Measurements from ENCODE around the gene KCNJ4. TPM values are rescaled to one million over a fixed set of nuclear protein-coding genes. Genes with fewer than 3 reads are reported as not detected.

KCNJ4 gene
- total and polyA plus RNA-seq, 10 of the 15 experiments (the other 5 are each of a cell fraction or from before 2014, with no cell fraction given) = not detected

DNA sequence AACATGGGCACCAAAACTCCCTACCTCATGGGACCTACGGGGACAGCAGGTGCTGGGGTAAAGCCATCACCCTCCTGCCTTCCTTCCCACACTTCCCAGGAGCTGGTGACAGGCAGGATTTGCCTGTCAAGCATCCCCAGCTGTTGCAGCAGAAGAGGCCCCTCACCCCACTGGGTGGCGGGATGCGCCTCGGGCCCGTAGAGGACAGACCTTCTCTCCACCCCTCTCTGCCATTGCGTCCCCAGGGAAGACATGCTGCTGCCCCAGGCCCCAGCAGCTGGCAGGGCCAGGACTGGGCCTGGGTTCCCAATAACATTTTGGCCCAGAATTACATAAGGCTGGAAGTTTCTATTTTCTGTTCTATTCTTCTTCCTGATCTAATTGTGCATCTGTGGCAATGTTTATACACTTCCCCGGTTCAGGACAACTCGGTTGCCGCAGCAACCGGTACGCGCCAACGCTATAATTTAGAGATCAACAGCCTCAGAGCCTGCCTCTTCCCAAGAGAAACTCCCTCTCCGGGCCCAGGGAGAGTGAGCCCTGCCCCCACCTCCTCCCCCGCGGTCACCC, 25.4 kb downstream of the KCNJ4 start:
- Histone ChIP-seq H2AFZ (ENCODE audit: control insufficient read depth, low read depth, low read length) (no peak overlapping the region), H3K9ac (ENCODE audit: control insufficient read depth, insufficient read depth, low read length) (no peak overlapping the region), H3K4me1 (ENCODE audit: control insufficient read depth, insufficient read depth, low read length) (no peaks in the 10 kb centered on the region), H3K4me2 (ENCODE audit: control insufficient read depth, insufficient read depth) (no peak overlapping the region), H3K36me3 (ENCODE audit: control insufficient read depth in 2 of 2, insufficient read depth in 2 of 2, low read length in 1 of 2) (no peaks in the 10 kb centered on the region), H3K79me2 (ENCODE audit: control insufficient read depth, insufficient read depth, low read length) (no peaks in the 10 kb centered on the region), H3K9me3 (replicated peaks; ENCODE audit: control insufficient read depth, insufficient read depth, low read length) (no peaks in the 10 kb centered on the region), H4K20me1 (ENCODE audit: control insufficient read depth, insufficient read depth) (no peaks in the 10 kb centered on the region), H3K4me3 (no peak overlapping the region), H3K27ac (ENCODE audit: control insufficient read depth, insufficient read depth) (no peak overlapping the region), H3K27me3 (replicated peaks in 1 of 2; ENCODE audit: control insufficient read depth in 2 of 2, insufficient read depth in 2 of 2, low read length in 1 of 2) (peaks cover 0 to 4% of the 10 kb centered on the region in 2 experiments; a peak in 2 of 4 replicates)
- intact Hi-C loops (cut with micrococcal nuclease; ENCODE audit: unreplicated experiment) = no loop called here
- ATAC-seq (no peak), DNase-seq (ENCODE audit: low read depth, low spot score) (no peak), FAIRE-seq (no peak)
- ChIA-PET POLR2A (no interaction called here), SMC1A (ENCODE audit: uncharacterized antibody, unreplicated experiment) (interaction anchor here (0.6 kb wide), 1 partner anchor 61 kb away, joined by 4 read pairs; no protein-coding TSS in a partner anchor), RAD21 (ENCODE audit: unreplicated experiment) (no interaction called here), CTCF (no interaction called here)
- in situ Hi-C loops (cut with MboI) = no loop called here
- no TSS peak for BruUV-seq (replicated peaks)
- 70% methylated on average over 15 of the region's 16 CpGs for WGBS (ENCODE audit: insufficient coverage, insufficient replicate concordance, low lambda C conversion rate, missing lambda C conversion rate)
- no peak for TF ChIP-seq SMAD5 (IDR thresholded peaks at IDR 0.05; ENCODE audit: low read depth)
- no peak for TF ChIP-seq PAX8 (IDR thresholded peaks at IDR 0.05)
- TF ChIP-seq MYB (IDR thresholded peaks at IDR 0.05; ENCODE audit: borderline replicate concordance, low read depth, low read length) = no peak
- no peak for TF ChIP-seq DPF2 (IDR thresholded peaks at IDR 0.05)
- no peak for TF ChIP-seq CHD2 (IDR thresholded peaks at IDR 0.05; ENCODE audit: borderline replicate concordance, low read depth, low read length)
- TF ChIP-seq, protein P1, sequence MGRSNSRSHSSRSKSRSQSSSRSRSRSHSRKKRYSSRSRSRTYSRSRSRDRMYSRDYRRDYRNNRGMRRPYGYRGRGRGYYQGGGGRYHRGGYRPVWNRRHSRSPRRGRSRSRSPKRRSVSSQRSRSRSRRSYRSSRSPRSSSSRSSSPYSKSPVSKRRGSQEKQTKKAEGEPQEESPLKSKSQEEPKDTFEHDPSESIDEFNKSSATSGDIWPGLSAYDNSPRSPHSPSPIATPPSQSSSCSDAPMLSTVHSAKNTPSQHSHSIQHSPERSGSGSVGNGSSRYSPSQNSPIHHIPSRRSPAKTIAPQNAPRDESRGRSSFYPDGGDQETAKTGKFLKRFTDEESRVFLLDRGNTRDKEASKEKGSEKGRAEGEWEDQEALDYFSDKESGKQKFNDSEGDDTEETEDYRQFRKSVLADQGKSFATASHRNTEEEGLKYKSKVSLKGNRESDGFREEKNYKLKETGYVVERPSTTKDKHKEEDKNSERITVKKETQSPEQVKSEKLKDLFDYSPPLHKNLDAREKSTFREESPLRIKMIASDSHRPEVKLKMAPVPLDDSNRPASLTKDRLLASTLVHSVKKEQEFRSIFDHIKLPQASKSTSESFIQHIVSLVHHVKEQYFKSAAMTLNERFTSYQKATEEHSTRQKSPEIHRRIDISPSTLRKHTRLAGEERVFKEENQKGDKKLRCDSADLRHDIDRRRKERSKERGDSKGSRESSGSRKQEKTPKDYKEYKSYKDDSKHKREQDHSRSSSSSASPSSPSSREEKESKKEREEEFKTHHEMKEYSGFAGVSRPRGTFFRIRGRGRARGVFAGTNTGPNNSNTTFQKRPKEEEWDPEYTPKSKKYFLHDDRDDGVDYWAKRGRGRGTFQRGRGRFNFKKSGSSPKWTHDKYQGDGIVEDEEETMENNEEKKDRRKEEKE (IDR thresholded peaks at IDR 0.05) = no peak
- TF ChIP-seq, protein P2, sequence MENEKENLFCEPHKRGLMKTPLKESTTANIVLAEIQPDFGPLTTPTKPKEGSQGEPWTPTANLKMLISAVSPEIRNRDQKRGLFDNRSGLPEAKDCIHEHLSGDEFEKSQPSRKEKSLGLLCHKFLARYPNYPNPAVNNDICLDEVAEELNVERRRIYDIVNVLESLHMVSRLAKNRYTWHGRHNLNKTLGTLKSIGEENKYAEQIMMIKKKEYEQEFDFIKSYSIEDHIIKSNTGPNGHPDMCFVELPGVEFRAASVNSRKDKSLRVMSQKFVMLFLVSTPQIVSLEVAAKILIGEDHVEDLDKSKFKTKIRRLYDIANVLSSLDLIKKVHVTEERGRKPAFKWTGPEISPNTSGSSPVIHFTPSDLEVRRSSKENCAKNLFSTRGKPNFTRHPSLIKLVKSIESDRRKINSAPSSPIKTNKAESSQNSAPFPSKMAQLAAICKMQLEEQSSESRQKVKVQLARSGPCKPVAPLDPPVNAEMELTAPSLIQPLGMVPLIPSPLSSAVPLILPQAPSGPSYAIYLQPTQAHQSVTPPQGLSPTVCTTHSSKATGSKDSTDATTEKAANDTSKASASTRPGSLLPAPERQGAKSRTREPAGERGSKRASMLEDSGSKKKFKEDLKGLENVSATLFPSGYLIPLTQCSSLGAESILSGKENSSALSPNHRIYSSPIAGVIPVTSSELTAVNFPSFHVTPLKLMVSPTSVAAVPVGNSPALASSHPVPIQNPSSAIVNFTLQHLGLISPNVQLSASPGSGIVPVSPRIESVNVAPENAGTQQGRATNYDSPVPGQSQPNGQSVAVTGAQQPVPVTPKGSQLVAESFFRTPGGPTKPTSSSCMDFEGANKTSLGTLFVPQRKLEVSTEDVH (IDR thresholded peaks at IDR 0.05; ENCODE audit: low read depth, partially characterized antibody) = no peak
- TF ChIP-seq TCF12 (IDR thresholded peaks at IDR 0.05; ENCODE audit: low read depth, low read length) = no peak
- no peak for TF ChIP-seq STAT1 (conservative IDR thresholded peaks at IDR 0.05)
- no peak for TF ChIP-seq IKZF2 (IDR thresholded peaks at IDR 0.05)
- TF ChIP-seq, protein P3, sequence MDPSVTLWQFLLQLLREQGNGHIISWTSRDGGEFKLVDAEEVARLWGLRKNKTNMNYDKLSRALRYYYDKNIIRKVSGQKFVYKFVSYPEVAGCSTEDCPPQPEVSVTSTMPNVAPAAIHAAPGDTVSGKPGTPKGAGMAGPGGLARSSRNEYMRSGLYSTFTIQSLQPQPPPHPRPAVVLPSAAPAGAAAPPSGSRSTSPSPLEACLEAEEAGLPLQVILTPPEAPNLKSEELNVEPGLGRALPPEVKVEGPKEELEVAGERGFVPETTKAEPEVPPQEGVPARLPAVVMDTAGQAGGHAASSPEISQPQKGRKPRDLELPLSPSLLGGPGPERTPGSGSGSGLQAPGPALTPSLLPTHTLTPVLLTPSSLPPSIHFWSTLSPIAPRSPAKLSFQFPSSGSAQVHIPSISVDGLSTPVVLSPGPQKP (IDR thresholded peaks at IDR 0.05; ENCODE audit: low read depth, low read length) = no peak
- TF ChIP-seq, protein P4, sequence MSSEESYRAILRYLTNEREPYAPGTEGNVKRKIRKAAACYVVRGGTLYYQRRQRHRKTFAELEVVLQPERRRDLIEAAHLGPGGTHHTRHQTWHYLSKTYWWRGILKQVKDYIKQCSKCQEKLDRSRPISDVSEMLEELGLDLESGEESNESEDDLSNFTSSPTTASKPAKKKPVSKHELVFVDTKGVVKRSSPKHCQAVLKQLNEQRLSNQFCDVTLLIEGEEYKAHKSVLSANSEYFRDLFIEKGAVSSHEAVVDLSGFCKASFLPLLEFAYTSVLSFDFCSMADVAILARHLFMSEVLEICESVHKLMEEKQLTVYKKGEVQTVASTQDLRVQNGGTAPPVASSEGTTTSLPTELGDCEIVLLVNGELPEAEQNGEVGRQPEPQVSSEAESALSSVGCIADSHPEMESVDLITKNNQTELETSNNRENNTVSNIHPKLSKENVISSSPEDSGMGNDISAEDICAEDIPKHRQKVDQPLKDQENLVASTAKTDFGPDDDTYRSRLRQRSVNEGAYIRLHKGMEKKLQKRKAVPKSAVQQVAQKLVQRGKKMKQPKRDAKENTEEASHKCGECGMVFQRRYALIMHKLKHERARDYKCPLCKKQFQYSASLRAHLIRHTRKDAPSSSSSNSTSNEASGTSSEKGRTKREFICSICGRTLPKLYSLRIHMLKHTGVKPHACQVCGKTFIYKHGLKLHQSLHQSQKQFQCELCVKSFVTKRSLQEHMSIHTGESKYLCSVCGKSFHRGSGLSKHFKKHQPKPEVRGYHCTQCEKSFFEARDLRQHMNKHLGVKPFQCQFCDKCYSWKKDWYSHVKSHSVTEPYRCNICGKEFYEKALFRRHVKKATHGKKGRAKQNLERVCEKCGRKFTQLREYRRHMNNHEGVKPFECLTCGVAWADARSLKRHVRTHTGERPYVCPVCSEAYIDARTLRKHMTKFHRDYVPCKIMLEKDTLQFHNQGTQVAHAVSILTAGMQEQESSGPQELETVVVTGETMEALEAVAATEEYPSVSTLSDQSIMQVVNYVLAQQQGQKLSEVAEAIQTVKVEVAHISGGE (CRISPR knock-in tag; IDR thresholded peaks at IDR 0.05) = no peak
- TF ChIP-seq STAT3 (IDR thresholded peaks at IDR 0.05; ENCODE audit: low read depth, low read length) = no peak
